Measurements from ENCODE around the gene ST3GAL4. TPM values are rescaled to one million over a fixed set of nuclear protein-coding genes. Genes with fewer than 3 reads are reported as not detected.
A peak's percentile ranks its signal among the peaks of the same experiment; 100 is the strongest.

Gene ST3GAL4
- polyA plus RNA-seq, 1 of the 3 experiments (the other 2 are of a cell fraction), result 32.0 TPM

- Histone ChIP-seq H3K27ac (ENCODE audit: low read depth in 2 of 2, low read length in 1 of 2) (no peak overlapping the region), H2AFZ (ENCODE audit: low read depth) (no peak overlapping the region), H3K4me2 (no peak overlapping the region), H3K4me1 (ENCODE audit: control insufficient read depth in 1 of 2, insufficient read depth in 2 of 2, low read depth in 1 of 2, low read length in 1 of 2) (peaks cover 17 to 41% of the 10 kb centered on the region in 2 experiments; a peak in 3 of 4 replicates), H3K9me3 (no peaks in the 10 kb centered on the region), H4K20me1 (ENCODE audit: insufficient read depth) (no peaks in the 10 kb centered on the region), H3K79me2 (ENCODE audit: insufficient read depth) (peaks cover 55% of the 10 kb centered on the region), H3K9ac (no peak overlapping the region), H3K4me3 (ENCODE audit: low read depth in 2 of 2, low read length in 1 of 2) (no peak overlapping the region), H3F3A (replicated peaks; ENCODE audit: insufficient read depth) (peaks cover 4% of the 10 kb centered on the region), H3K36me3 (replicated peaks in 1 of 2; ENCODE audit: control insufficient read depth in 1 of 2, insufficient read depth in 2 of 2, low read length in 1 of 2) (peaks cover 10 to 14% of the 10 kb centered on the region in 2 experiments), H3K27me3 (ENCODE audit: insufficient read depth) (no peaks in the 10 kb centered on the region), H3K9me2 (no peaks in the 10 kb centered on the region)
- POLR2A ChIA-PET, result no interaction called here
- WGBS (ENCODE audit: low lambda C conversion rate), result 98% methylated on average over 15 of the region's 17 CpGs
- CTCF ChIA-PET, result interaction anchor here (1.6 kb wide), 1 partner anchor 37 kb away, joined by 4 read pairs; no protein-coding TSS in a partner anchor
- TF ChIP-seq, protein P1, sequence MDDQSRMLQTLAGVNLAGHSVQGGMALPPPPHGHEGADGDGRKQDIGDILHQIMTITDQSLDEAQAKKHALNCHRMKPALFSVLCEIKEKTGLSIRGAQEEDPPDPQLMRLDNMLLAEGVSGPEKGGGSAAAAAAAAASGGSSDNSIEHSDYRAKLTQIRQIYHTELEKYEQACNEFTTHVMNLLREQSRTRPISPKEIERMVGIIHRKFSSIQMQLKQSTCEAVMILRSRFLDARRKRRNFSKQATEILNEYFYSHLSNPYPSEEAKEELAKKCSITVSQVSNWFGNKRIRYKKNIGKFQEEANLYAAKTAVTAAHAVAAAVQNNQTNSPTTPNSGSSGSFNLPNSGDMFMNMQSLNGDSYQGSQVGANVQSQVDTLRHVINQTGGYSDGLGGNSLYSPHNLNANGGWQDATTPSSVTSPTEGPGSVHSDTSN (IDR thresholded peaks at IDR 0.05), result no peak
- no peak for TF ChIP-seq RXRA (IDR thresholded peaks at IDR 0.05; ENCODE audit: borderline replicate concordance, low read depth)
- no peak for TF ChIP-seq EZH2phosphoT487 (IDR thresholded peaks at IDR 0.05; ENCODE audit: borderline replicate concordance, low read depth)
- no peak for TF ChIP-seq FOXJ3 (CRISPR knock-in tag; IDR thresholded peaks at IDR 0.05)
- no peak for TF ChIP-seq TAF1 (IDR thresholded peaks at IDR 0.05; ENCODE audit: borderline replicate concordance, low read depth, low read length)
- no peak for TF ChIP-seq NRF1 (IDR thresholded peaks at IDR 0.05; ENCODE audit: low read depth, low read length)
- no peak for TF ChIP-seq SMC3 (IDR thresholded peaks at IDR 0.05; ENCODE audit: low read depth, low read length)
- no peak for TF ChIP-seq YY1 (IDR thresholded peaks at IDR 0.05; ENCODE audit: low read depth)
- TF ChIP-seq, protein P2, sequence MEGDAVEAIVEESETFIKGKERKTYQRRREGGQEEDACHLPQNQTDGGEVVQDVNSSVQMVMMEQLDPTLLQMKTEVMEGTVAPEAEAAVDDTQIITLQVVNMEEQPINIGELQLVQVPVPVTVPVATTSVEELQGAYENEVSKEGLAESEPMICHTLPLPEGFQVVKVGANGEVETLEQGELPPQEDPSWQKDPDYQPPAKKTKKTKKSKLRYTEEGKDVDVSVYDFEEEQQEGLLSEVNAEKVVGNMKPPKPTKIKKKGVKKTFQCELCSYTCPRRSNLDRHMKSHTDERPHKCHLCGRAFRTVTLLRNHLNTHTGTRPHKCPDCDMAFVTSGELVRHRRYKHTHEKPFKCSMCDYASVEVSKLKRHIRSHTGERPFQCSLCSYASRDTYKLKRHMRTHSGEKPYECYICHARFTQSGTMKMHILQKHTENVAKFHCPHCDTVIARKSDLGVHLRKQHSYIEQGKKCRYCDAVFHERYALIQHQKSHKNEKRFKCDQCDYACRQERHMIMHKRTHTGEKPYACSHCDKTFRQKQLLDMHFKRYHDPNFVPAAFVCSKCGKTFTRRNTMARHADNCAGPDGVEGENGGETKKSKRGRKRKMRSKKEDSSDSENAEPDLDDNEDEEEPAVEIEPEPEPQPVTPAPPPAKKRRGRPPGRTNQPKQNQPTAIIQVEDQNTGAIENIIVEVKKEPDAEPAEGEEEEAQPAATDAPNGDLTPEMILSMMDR (IDR thresholded peaks at IDR 0.05), result no peak
- no peak for DNase-seq
Observed at GRCh38 chr11:126347751-126348668, 7.5 kb upstream of the ST3GAL4 start.

DNA sequence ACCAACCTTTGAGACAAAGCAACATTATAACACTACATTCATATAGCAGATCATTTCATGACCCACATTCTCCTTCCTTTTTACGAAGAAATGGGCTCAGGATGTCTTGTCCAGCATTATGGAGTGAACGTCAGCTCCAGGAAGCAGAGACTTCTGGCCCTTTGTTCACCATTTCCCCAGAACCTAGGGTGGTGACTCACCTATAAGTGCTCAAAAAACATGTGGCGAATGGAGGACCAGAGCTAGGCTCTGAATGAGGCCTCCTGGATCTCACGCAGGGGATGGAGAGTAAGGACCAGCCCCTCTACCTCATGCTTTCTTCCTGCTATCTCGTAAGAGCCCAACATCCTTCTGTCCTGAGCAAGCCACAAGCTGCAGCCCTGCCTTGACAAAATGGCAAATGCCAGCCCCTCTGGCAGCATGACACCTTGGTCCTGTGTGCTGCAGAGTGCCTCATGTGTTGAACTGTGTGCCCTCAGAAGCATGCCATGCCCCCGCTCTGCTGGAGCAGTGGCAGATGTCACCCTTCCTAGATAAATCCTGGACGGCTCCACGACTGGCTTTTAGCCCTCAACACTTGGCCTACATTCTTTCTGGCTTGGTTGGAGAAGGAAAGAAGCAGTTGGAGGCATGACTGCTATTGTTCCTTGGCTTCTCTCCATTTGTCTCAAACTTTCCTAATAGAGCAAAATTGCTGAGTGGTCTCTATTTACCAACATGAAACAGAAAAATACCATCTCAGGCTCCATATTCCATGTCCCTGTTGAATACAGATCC, 6.5 kb upstream of the ST3GAL4 start:
- peaks cover 9% of the 10 kb centered on the region for H3F3A ChIP-seq (replicated peaks; ENCODE audit: insufficient read depth)
- H3K27ac ChIP-seq (ENCODE audit: low read depth in 2 of 2, low read length in 1 of 2), result no peak overlapping the region
- 0 out of 2 replicates have a peak overlapping the region, but pooled peaks have one; percentile 7 for H3K4me2 ChIP-seq
- H3K36me3 ChIP-seq (replicated peaks in 1 of 2; ENCODE audit: control insufficient read depth in 1 of 2, insufficient read depth in 2 of 2, low read length in 1 of 2), result peaks cover 5 to 10% of the 10 kb centered on the region in 2 experiments
- H3K9me3 ChIP-seq, result no peaks in the 10 kb centered on the region
- POLR2A ChIA-PET, result no interaction called here
- peaks cover 65% of the 10 kb centered on the region for H3K79me2 ChIP-seq (ENCODE audit: insufficient read depth)
- peaks cover 24 to 51% of the 10 kb centered on the region in 2 experiments; a peak in 3 of 4 replicates for H3K4me1 ChIP-seq (ENCODE audit: control insufficient read depth in 1 of 2, insufficient read depth in 2 of 2, low read depth in 1 of 2, low read length in 1 of 2)
- no peak for DNase-seq
- H3K9ac ChIP-seq, result no peak overlapping the region
- 90% methylated on average over 8 of the region's 8 CpGs for WGBS (ENCODE audit: low lambda C conversion rate)
- H4K20me1 ChIP-seq (ENCODE audit: insufficient read depth), result no peaks in the 10 kb centered on the region
- no peaks in the 10 kb centered on the region for H3K27me3 ChIP-seq (ENCODE audit: insufficient read depth)
- CTCF ChIA-PET, result interaction anchor here (0.9 to 1.6 kb wide), 2 partner anchors 9 to 38 kb away, joined by 3 to 4 read pairs; no protein-coding TSS in a partner anchor
- no peak overlapping the region for H3K4me3 ChIP-seq (ENCODE audit: low read depth in 2 of 2, low read length in 1 of 2)
- no peak overlapping the region for H2AFZ ChIP-seq (ENCODE audit: low read depth)
- H3K9me2 ChIP-seq, result no peaks in the 10 kb centered on the region
- TF ChIP-seq NFIC (IDR thresholded peaks at IDR 0.05; ENCODE audit: borderline replicate concordance) (no peak), FOSL2 (IDR thresholded peaks at IDR 0.05; ENCODE audit: borderline replicate concordance, low read depth) (no peak), FOXM1 (IDR thresholded peaks at IDR 0.05; ENCODE audit: low read depth) (no peak), NRF1 (IDR thresholded peaks at IDR 0.05; ENCODE audit: low read depth, low read length) (no peak), POLR2AphosphoS5 (IDR thresholded peaks at IDR 0.05; ENCODE audit: low read depth, low read length) (no peak), USF2 (IDR thresholded peaks at IDR 0.05; ENCODE audit: borderline replicate concordance, low read depth, low read length) (no peak), ELF1 (IDR thresholded peaks at IDR 0.05) (no peak), YY1 (IDR thresholded peaks at IDR 0.05; ENCODE audit: low read depth) (no peak), EP300 (IDR thresholded peaks at IDR 0.05; ENCODE audit: borderline replicate concordance in 1 of 2, low read depth in 1 of 2, low read length in 1 of 2) (no peak), JUND (IDR thresholded peaks at IDR 0.05) (no peak), RCOR1 (IDR thresholded peaks at IDR 0.05; ENCODE audit: low read length) (no peak), CHD2 (IDR thresholded peaks at IDR 0.05; ENCODE audit: low read length, partially characterized antibody) (no peak), RXRA (IDR thresholded peaks at IDR 0.05; ENCODE audit: borderline replicate concordance, low read depth) (no peak), EZH2phosphoT487 (IDR thresholded peaks at IDR 0.05; ENCODE audit: borderline replicate concordance, low read depth) (no peak), SMC3 (IDR thresholded peaks at IDR 0.05; ENCODE audit: low read depth, low read length) (no peak)
- TF ChIP-seq, protein P1 (IDR thresholded peaks at IDR 0.05), result no peak
